Activated CD8-positive, alpha-beta memory T cell treated with anti-CD3 and anti-CD28 coated beads for 24 hours (primary cell): ENCODE data around the gene DPP10.

Experiments
- DNase-seq: peaks from one replicate; pipeline ENCODE4 v3.0.0-alpha.2; 2020

Gene DPP10

GRCh38 chr2:115825912-115826311, 1383.5 kb downstream of the DPP10 start:
- no peak for DNase-seq

- no peak for DNase-seq
Observed at GRCh38 chr2:115833196-115833595, 1390.8 kb downstream of the DPP10 start.

- DNase-seq: no peak
Observed at GRCh38 chr2:115838539-115838938, 1396.1 kb downstream of the DPP10 start.

- no peak for DNase-seq
Observed at GRCh38 chr2:115842306-115842705, 1399.9 kb downstream of the DPP10 start.

GRCh38 chr2:115848192-115848591, 1405.8 kb downstream of the DPP10 start:
- DNase-seq: no peak

- DNase-seq: no peak
Observed at GRCh38 chr2:115867024-115867423, 1424.6 kb downstream of the DPP10 start.

GRCh38 chr2:115874427-115874826, 1432.0 kb downstream of the DPP10 start:
- no peak for DNase-seq

- no peak for DNase-seq
Observed at GRCh38 chr2:115880558-115880957, 1438.1 kb downstream of the DPP10 start.

GRCh38 chr2:115887209-115887776, 1444.9 kb downstream of the DPP10 start:
- no peak for DNase-seq
